Measurements from ENCODE around the gene TBC1D2B.
"Not testable (repeated sequence)": the region's sequence is repeated elsewhere in the genome, so short reads cannot be mapped to it uniquely, and the experiment has no call there.

The TBC1D2B gene

GRCh38 chr15:77999486-77999885, 78.0 kb downstream of the TBC1D2B start:
- DNase-seq = no peak

GRCh38 chr15:77998592-77998991, 78.9 kb downstream of the TBC1D2B start:
- DNase-seq = no peak

- DNase-seq = not testable (repeated sequence)
Observed at GRCh38 chr15:77997761-77998554, 79.6 kb downstream of the TBC1D2B start.

GRCh38 chr15:77997221-77997620, 80.3 kb downstream of the TBC1D2B start:
- DNase-seq = not testable (repeated sequence)

- DNase-seq = not testable (repeated sequence)
Observed at GRCh38 chr15:77996713-77997171, 80.8 kb downstream of the TBC1D2B start.

- DNase-seq = not testable (repeated sequence)
Observed at GRCh38 chr15:77996226-77996625, 81.3 kb downstream of the TBC1D2B start.

- DNase-seq = not testable (repeated sequence)
Observed at GRCh38 chr15:77995537-77995918, 82.0 kb downstream of the TBC1D2B start.

- DNase-seq = not testable (repeated sequence)
Observed at GRCh38 chr15:77994893-77995536, 82.5 kb downstream of the TBC1D2B start.

- not testable (repeated sequence) for DNase-seq
Observed at GRCh38 chr15:77993970-77994693, 83.4 kb downstream of the TBC1D2B start.

GRCh38 chr15:77993374-77993911, 84.1 kb downstream of the TBC1D2B start:
- DNase-seq = no peak

- DNase-seq = no peak
Observed at GRCh38 chr15:77992356-77993222, 84.9 kb downstream of the TBC1D2B start.

- DNase-seq = not testable (repeated sequence)
Observed at GRCh38 chr15:77991658-77992201, 85.8 kb downstream of the TBC1D2B start.

GRCh38 chr15:77991029-77991406, 86.5 kb downstream of the TBC1D2B start:
- no peak for DNase-seq

- no peak for DNase-seq
Observed at GRCh38 chr15:77989296-77990143, 88.0 kb downstream of the TBC1D2B start.

- no peak for DNase-seq
Observed at GRCh38 chr15:77988347-77989295, 88.9 kb downstream of the TBC1D2B start.

GRCh38 chr15:77987765-77988136, 89.8 kb downstream of the TBC1D2B start:
- DNase-seq = not testable (repeated sequence)

- DNase-seq = no peak
Observed at GRCh38 chr15:77986891-77987764, 90.4 kb downstream of the TBC1D2B start.

- DNase-seq = no peak
Observed at GRCh38 chr15:77985931-77986480, 91.5 kb downstream of the TBC1D2B start.
